ENCODE measurements around the gene SLC11A1. TPM values are rescaled to one million over a fixed set of nuclear protein-coding genes. Genes with fewer than 3 reads are reported as not detected.

Gene SLC11A1
- total RNA-seq, 1 experiment from 2014 or later: 0.09 TPM

DNA sequence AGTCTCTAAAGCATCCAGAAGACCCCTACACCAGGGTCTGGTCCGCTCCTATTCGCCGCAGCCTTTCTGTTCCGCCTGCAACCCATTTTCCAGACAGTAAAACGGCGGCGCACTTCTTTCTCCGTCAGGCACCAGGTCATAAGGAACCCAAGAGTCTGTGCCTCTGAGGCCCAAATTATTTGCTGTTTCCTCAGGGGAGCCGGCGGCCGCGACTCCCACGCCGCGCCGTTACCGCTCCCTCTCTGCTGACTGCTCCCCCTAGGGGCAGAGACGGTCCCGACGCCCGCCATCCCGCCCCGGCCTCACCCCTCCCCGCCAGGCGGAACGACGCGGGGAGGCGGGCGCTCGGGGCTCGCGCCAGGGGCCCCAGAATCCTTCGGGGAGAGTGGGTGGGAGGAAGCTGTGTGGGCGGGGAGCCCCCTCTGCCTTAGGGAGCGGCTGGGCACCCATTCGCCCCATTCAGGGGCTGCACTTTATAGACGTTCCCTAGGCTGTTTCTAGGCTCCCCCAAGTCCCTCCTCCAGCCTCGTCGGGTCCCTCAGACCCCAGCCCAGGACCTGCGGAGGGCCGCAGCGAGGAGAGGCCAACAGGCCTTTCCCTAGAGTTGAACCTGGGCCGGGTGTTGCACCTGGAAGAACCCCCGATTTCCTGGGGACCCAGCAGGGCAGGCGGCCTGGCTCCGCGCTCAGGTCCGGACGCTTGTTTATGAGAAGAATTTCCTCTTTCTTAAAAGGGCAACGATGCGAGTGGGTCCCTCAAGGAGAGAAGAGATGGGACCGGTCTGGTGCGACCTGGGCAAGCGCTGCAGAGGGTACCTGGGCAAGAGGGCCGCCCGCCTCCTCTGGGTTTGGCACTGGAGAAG lies 14.0 kb downstream of the SLC11A1 start:
- DNase-seq (ENCODE audit: unreplicated experiment): peak; percentile 95

DNA sequence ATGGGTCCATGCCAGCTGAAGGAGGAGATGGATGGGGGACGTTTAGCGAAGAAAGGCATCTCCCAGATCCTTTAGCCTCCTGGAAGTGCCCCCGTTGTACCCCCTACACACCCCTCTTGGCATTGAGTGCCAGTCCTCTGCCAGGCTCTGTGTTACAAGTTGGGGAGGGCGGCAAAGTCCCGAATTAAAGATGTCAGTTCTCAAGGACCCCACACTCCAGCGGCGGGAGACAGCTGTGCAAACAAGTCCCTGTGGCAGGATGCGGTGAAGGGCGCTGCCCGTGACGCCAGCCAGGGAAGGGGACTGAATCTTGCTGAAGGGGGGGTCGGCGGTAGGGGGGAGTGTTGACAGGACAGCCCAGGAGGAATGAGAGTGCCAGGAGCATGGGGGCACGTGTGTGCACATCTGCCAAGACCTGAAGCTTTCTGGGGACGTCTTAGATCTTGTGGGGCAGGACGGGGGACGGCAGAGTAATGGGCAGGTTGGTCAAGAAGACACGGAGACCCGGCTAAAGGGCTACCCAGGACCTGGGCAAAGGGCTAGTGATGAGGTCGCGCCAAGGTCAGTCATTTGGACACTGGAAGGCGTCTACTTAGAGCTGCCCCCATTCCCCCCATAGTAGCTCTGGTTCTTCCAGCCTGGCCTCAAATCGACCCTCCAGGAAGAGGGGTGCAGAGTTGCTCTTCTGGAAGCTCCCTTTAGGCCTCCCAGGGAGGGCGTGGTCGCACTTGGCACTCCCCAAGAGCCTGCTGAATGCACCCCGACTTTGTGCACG lies 14.8 kb downstream of the SLC11A1 start:
- H3K27me3 Mint-ChIP-seq (ENCODE audit: insufficient read depth, unreplicated experiment): no peaks in the 10 kb centered on the region
- no TSS peak for BruUV-seq (replicated peaks)
- POLR2A ChIA-PET: interaction anchor here (0.5 to 6.2 kb wide), 20 partner anchors 9 to 601 kb away, joined by 3 to 108 read pairs (median 4); partner anchors contain the start of genes AAMP, ARPC2, BCS1L and CATIP
- TF ChIP-seq CTCF (IDR thresholded peaks at IDR 0.05; ENCODE audit: unreplicated experiment): no peak
- no peaks in the 10 kb centered on the region for H3K9me3 Mint-ChIP-seq (ENCODE audit: unreplicated experiment)
- peak overlapping the region; percentile 90 for H3K27ac Mint-ChIP-seq (ENCODE audit: low read depth, unreplicated experiment)
- peak overlapping the region; percentile 98 for H3K4me3 Mint-ChIP-seq (ENCODE audit: unreplicated experiment)
- intact Hi-C loops (cut with micrococcal nuclease): loop anchor here (1.0 to 5.0 kb wide), 6 partner anchors 96 to 210 kb away; partner anchors contain the start of genes ARPC2, CNOT9, TMBIM1 and USP37
- CTCF ChIA-PET: interaction anchor here (0.5 to 6.4 kb wide), 18 partner anchors 7 to 1881 kb away, joined by 3 to 49 read pairs (median 4); partner anchors contain the start of genes AAMP, CATIP and PNKD
- DNase-seq (ENCODE audit: unreplicated experiment): peak; percentile 63
- H3K4me1 Mint-ChIP-seq (ENCODE audit: insufficient read depth, unreplicated experiment): peaks cover 12% of the 10 kb centered on the region
- peaks cover 16% of the 10 kb centered on the region for H3K36me3 Mint-ChIP-seq (ENCODE audit: insufficient read depth, unreplicated experiment)

More for the DNA sequence above, 14.0 kb downstream of the SLC11A1 start:
- Mint-ChIP-seq H3K27me3 (ENCODE audit: insufficient read depth, unreplicated experiment) (no peaks in the 10 kb centered on the region), H3K4me1 (ENCODE audit: insufficient read depth, unreplicated experiment) (peaks cover 12% of the 10 kb centered on the region), H3K36me3 (ENCODE audit: insufficient read depth, unreplicated experiment) (peaks cover 16% of the 10 kb centered on the region), H3K4me3 (ENCODE audit: unreplicated experiment) (peak overlapping the region; percentile 98), H3K27ac (ENCODE audit: low read depth, unreplicated experiment) (peak overlapping the region; percentile 90), H3K9me3 (ENCODE audit: unreplicated experiment) (no peaks in the 10 kb centered on the region)
- ChIA-PET POLR2A (interaction anchor here (0.5 to 6.2 kb wide), 16 partner anchors 10 to 601 kb away, joined by 3 to 108 read pairs (median 5); partner anchors contain the start of genes AAMP, ARPC2, BCS1L and CATIP), CTCF (interaction anchor here (0.5 to 6.4 kb wide), 16 partner anchors 8 to 1880 kb away, joined by 3 to 49 read pairs (median 4); partner anchors contain the start of genes AAMP, CATIP and PNKD)
- peak; percentile 86 for TF ChIP-seq CTCF (IDR thresholded peaks at IDR 0.05; ENCODE audit: unreplicated experiment)
- intact Hi-C loops (cut with micrococcal nuclease): loop anchor here (1.0 to 5.0 kb wide), 6 partner anchors 95 to 209 kb away; partner anchors contain the start of genes ARPC2, CNOT9, TMBIM1 and USP37
- no TSS peak for BruUV-seq (replicated peaks)

- peak overlapping the region; percentile 90 for H3K27ac Mint-ChIP-seq (ENCODE audit: low read depth, unreplicated experiment)
- ChIA-PET POLR2A (interaction anchor here (0.6 to 6.2 kb wide), 14 partner anchors 9 to 181 kb away, joined by 3 to 108 read pairs (median 4); partner anchors contain the start of genes AAMP, ARPC2, PNKD and TMBIM1), CTCF (interaction anchor here (0.8 to 6.4 kb wide), 7 partner anchors 41 to 125 kb away, joined by 3 to 49 read pairs (median 8); partner anchors contain the start of genes AAMP, CATIP and PNKD)
- DNase-seq (ENCODE audit: unreplicated experiment): no peak
- no peaks in the 10 kb centered on the region for H3K9me3 Mint-ChIP-seq (ENCODE audit: unreplicated experiment)
- H3K36me3 Mint-ChIP-seq (ENCODE audit: insufficient read depth, unreplicated experiment): peaks cover 22% of the 10 kb centered on the region
- intact Hi-C loops (cut with micrococcal nuclease): loop anchor here (2.0 to 5.0 kb wide), 4 partner anchors 105 to 210 kb away; partner anchors contain the start of genes ARPC2, CNOT9, TMBIM1 and USP37
- peak overlapping the region; percentile 98 for H3K4me3 Mint-ChIP-seq (ENCODE audit: unreplicated experiment)
- no peak for TF ChIP-seq CTCF (IDR thresholded peaks at IDR 0.05; ENCODE audit: unreplicated experiment)
- H3K27me3 Mint-ChIP-seq (ENCODE audit: insufficient read depth, unreplicated experiment): no peaks in the 10 kb centered on the region
- no TSS peak for BruUV-seq (replicated peaks)
- peaks cover 12% of the 10 kb centered on the region for H3K4me1 Mint-ChIP-seq (ENCODE audit: insufficient read depth, unreplicated experiment)
Measured at GRCh38 chr2:218397463-218397819, 15.4 kb downstream of the SLC11A1 start.
